Measurements from ENCODE around the gene RGS21. TPM values are rescaled to one million over a fixed set of nuclear protein-coding genes. Genes with fewer than 3 reads are reported as not detected.
"Not testable (repeated sequence)": the region's sequence is repeated elsewhere in the genome, so short reads cannot be mapped to it uniquely, and the experiment has no call there.

Gene RGS21
- total RNA-seq, 4 donors from 2014 or later, result not detected

- TF ChIP-seq CTCF (IDR thresholded peaks at IDR 0.05) (no peak), POLR2A (IDR thresholded peaks at IDR 0.05) (no peak)
- DNase-seq, result no peak
- intact Hi-C loops (cut with DNase I), result no loop called here
- no peak overlapping the region for H3K4me3 ChIP-seq (replicated peaks in 1 of 3)
- no peaks in the 10 kb centered on the region for H3K4me1 ChIP-seq
- H3K9me3 ChIP-seq, result no peaks in the 10 kb centered on the region
- no peaks in the 10 kb centered on the region for H3K36me3 ChIP-seq
- H3K27ac ChIP-seq, result no peak overlapping the region
- H3K27me3 ChIP-seq, result no peaks in the 10 kb centered on the region
- WGBS, 2 donors, result 50 to 70% methylated on average over 1 of the region's 1 CpG
Measured at GRCh38 chr1:192277635-192278034, 39.2 kb upstream of the RGS21 start.

GRCh38 chr1:192284927-192285326 lies 31.9 kb upstream of the RGS21 start:
- Histone ChIP-seq H3K36me3 (no peaks in the 10 kb centered on the region), H3K4me3 (replicated peaks in 1 of 3) (no peak overlapping the region), H3K9me3 (peaks cover 4% of the 10 kb centered on the region), H3K27me3 (no peaks in the 10 kb centered on the region), H3K27ac (no peak overlapping the region), H3K4me1 (no peaks in the 10 kb centered on the region)
- no peak for TF ChIP-seq CTCF (IDR thresholded peaks at IDR 0.05)
- TF ChIP-seq POLR2A (IDR thresholded peaks at IDR 0.05), result no peak
- no peak for DNase-seq
- WGBS, 2 donors, result 80 to 83% methylated on average over 2 of the region's 2 CpGs
- intact Hi-C loops (cut with DNase I), result no loop called here

GRCh38 chr1:192303029-192303428 lies 13.8 kb upstream of the RGS21 start:
- Histone ChIP-seq H3K4me1 (no peaks in the 10 kb centered on the region), H3K4me3 (replicated peaks in 1 of 3) (no peak overlapping the region), H3K36me3 (no peaks in the 10 kb centered on the region), H3K27me3 (no peaks in the 10 kb centered on the region), H3K9me3 (no peaks in the 10 kb centered on the region), H3K27ac (no peak overlapping the region)
- intact Hi-C loops (cut with DNase I), result no loop called here
- 76% methylated on average over 1 of the region's 1 CpG for WGBS, 2 donors
- no peak for DNase-seq
- no peak for TF ChIP-seq POLR2A (IDR thresholded peaks at IDR 0.05)
- TF ChIP-seq CTCF (IDR thresholded peaks at IDR 0.05), result no peak

- H3K27ac ChIP-seq; H3K9me3 ChIP-seq; H3K36me3 ChIP-seq; H3K4me3 ChIP-seq (replicated peaks in 1 of 3); H3K27me3 ChIP-seq; DNase-seq; intact Hi-C loops (cut with DNase I); H3K4me1 ChIP-seq: not testable (repeated sequence)
- 91 to 95% methylated on average over 2 of the region's 2 CpGs for WGBS, 2 donors
Measured at GRCh38 chr1:192308314-192308713, 8.5 kb upstream of the RGS21 start.

GRCh38 chr1:192311281-192311680 lies 5.5 kb upstream of the RGS21 start:
- intact Hi-C loops (cut with DNase I), result no loop called here
- WGBS, 2 donors, result 77 to 89% methylated on average over 1 of the region's 1 CpG

More at GRCh38 chr1:192311281-192311680, 5.5 kb upstream of the RGS21 start:
- TF ChIP-seq CTCF (IDR thresholded peaks at IDR 0.05) (no peak), POLR2A (IDR thresholded peaks at IDR 0.05) (no peak)
- H3K4me3 ChIP-seq (replicated peaks in 1 of 3), result no peak overlapping the region
- H3K36me3 ChIP-seq, result no peaks in the 10 kb centered on the region
- H3K4me1 ChIP-seq, result no peaks in the 10 kb centered on the region
- DNase-seq, result no peak
- no peaks in the 10 kb centered on the region for H3K27me3 ChIP-seq
- H3K9me3 ChIP-seq, result no peaks in the 10 kb centered on the region
- H3K27ac ChIP-seq, result no peak overlapping the region

All from thyroid gland (tissue), 4 donors.